Measurements from ENCODE around the gene WFDC1.
A peak's percentile ranks its signal among the peaks of the same experiment; 100 is the strongest.

Gene WFDC1

GRCh38 chr16:84303516-84303915, 8.8 kb downstream of the WFDC1 start:
- DNase-seq: no peak

- DNase-seq: no peak
Measured at GRCh38 chr16:84306564-84306963, 11.9 kb downstream of the WFDC1 start.

- DNase-seq: no peak
Measured at GRCh38 chr16:84307209-84307954, 12.7 kb downstream of the WFDC1 start.

- peak; percentile 32 to 36 for DNase-seq
Measured at GRCh38 chr16:84308120-84308519, 13.4 kb downstream of the WFDC1 start.

- no peak for DNase-seq
Measured at GRCh38 chr16:84310642-84311041, 16.0 kb downstream of the WFDC1 start.

GRCh38 chr16:84312783-84313382, 18.2 kb downstream of the WFDC1 start:
- DNase-seq: no peak

GRCh38 chr16:84313921-84314320, 19.2 kb downstream of the WFDC1 start:
- no peak for DNase-seq

- no peak for DNase-seq
Measured at GRCh38 chr16:84314373-84314772, 19.7 kb downstream of the WFDC1 start.

- no peak for DNase-seq
Measured at GRCh38 chr16:84314814-84315213, 20.1 kb downstream of the WFDC1 start.

GRCh38 chr16:84315422-84315821, 20.7 kb downstream of the WFDC1 start:
- no peak for DNase-seq

GRCh38 chr16:84318091-84318975, 23.7 kb downstream of the WFDC1 start:
- DNase-seq: no peak

- no peak for DNase-seq
Measured at GRCh38 chr16:84319146-84319760, 24.6 kb downstream of the WFDC1 start.

GRCh38 chr16:84320511-84320910, 25.8 kb downstream of the WFDC1 start:
- no peak for DNase-seq

- no peak for DNase-seq
Measured at GRCh38 chr16:84321932-84322331, 27.3 kb downstream of the WFDC1 start.

GRCh38 chr16:84322749-84323148, 28.1 kb downstream of the WFDC1 start:
- DNase-seq: no peak

GRCh38 chr16:84323606-84324005, 28.9 kb downstream of the WFDC1 start:
- no peak for DNase-seq

GRCh38 chr16:84324434-84325262, 30.0 kb downstream of the WFDC1 start:
- DNase-seq: no peak

GRCh38 chr16:84326545-84326944, 31.9 kb downstream of the WFDC1 start:
- no peak for DNase-seq

GRCh38 chr16:84327926-84328505, 33.3 kb downstream of the WFDC1 start:
- no peak for DNase-seq

- DNase-seq: no peak
Measured at GRCh38 chr16:84329016-84329415, 34.3 kb downstream of the WFDC1 start.

- no peak for DNase-seq
Measured at GRCh38 chr16:84329843-84330684, 35.4 kb downstream of the WFDC1 start.
